IgD-negative memory B cell (primary cell): ENCODE results near the gene KLHL2. TPM values are rescaled to one million over a fixed set of nuclear protein-coding genes. Genes with fewer than 3 reads are reported as not detected.
"Not testable (repeated sequence)": the region's sequence is repeated elsewhere in the genome, so short reads cannot be mapped to it uniquely, and the experiment has no call there.

ENCODE experiments used
- H3K27ac Mint-ChIP-seq, 3 donors: one replicate each; pipeline ENCODE4 v1.8.0; 2020 to 2022; ENCODE audit warnings: mild to moderate bottlenecking in 3 of 3, mixed read lengths in 3 of 3, moderate library complexity in 1 of 3
- H3K27me3 Mint-ChIP-seq: one replicate; pipeline ENCODE4 v1.8.0; 2021; ENCODE audit warnings: mixed read lengths
- H3K36me3 Mint-ChIP-seq: one replicate; pipeline ENCODE4 v1.8.0; 2020; ENCODE audit warnings: mild to moderate bottlenecking, mixed read lengths
- H3K4me1 Mint-ChIP-seq, 3 donors: one replicate each; pipeline ENCODE4 v1.8.0; 2020 to 2022; ENCODE audit warnings: mixed read lengths in 3 of 3, mild to moderate bottlenecking in 1 of 3
- H3K4me3 Mint-ChIP-seq, 4 donors: one replicate each; pipeline ENCODE4 v1.8.0; 2020 to 2022; ENCODE audit warnings: mild to moderate bottlenecking in 4 of 4, mixed read lengths in 4 of 4, moderate library complexity in 3 of 4
- H3K9me3 Mint-ChIP-seq, 3 donors: one replicate each; pipeline ENCODE4 v1.8.0; 2020 to 2021; ENCODE audit warnings: mixed read lengths in 3 of 3, mild to moderate bottlenecking in 1 of 3
- polyA plus RNA-seq: library from polyadenylated mRNA; unstranded; fragments of 300-500 nt; fragmentation: Illumina TruSeq; gene quantifications from one replicate; pipeline ENCODE4 v1.2.3, GENCODE V29; 2021

KLHL2 gene
- polyA plus RNA-seq, 1 donor from 2014 or later: 4.0 TPM

- H3K4me1 Mint-ChIP-seq: peaks cover 29 to 34% (median 30%) of the 10 kb centered on the region in 3 donors
Observed at GRCh38 chr4:165284697-165285096, 77.3 kb downstream of the KLHL2 start.

GRCh38 chr4:165286619-165287340 is 79.4 kb downstream of the KLHL2 start:
- not testable (repeated sequence) for H3K9me3 Mint-ChIP-seq, H3K36me3 Mint-ChIP-seq, H3K27me3 Mint-ChIP-seq
- Mint-ChIP-seq H3K4me1 (peaks cover 37 to 43% (median 37%) of the 10 kb centered on the region in 3 donors), H3K4me3 (peak overlapping the region; percentile 16 to 78 (median 48)), H3K27ac (peak overlapping the region; percentile 48 to 78 (median 78))

More at GRCh38 chr4:165284697-165285096, 77.3 kb downstream of the KLHL2 start:
- not testable (repeated sequence) for H3K27me3 Mint-ChIP-seq, H3K27ac Mint-ChIP-seq, H3K36me3 Mint-ChIP-seq, H3K9me3 Mint-ChIP-seq, H3K4me3 Mint-ChIP-seq

- H3K36me3 Mint-ChIP-seq: peaks cover 4% of the 10 kb centered on the region
- peak overlapping the region in 2 of 3 donors; percentile 62 to 85 for H3K27ac Mint-ChIP-seq
- H3K4me1 Mint-ChIP-seq: peaks cover 37 to 43% (median 39%) of the 10 kb centered on the region in 3 donors
- H3K27me3 Mint-ChIP-seq: no peaks in the 10 kb centered on the region
- H3K4me3 Mint-ChIP-seq: peak overlapping the region in 1 of 4 donors; percentile 5
- H3K9me3 Mint-ChIP-seq: no peaks in the 10 kb centered on the region
Observed at GRCh38 chr4:165288226-165288625, 80.9 kb downstream of the KLHL2 start.

GRCh38 chr4:165288639-165289422 is 81.5 kb downstream of the KLHL2 start:
- peaks cover 37 to 44% (median 39%) of the 10 kb centered on the region in 3 donors for H3K4me1 Mint-ChIP-seq
- H3K27me3 Mint-ChIP-seq: no peaks in the 10 kb centered on the region
- H3K27ac Mint-ChIP-seq: peak overlapping the region in 1 of 3 donors; percentile 62
- H3K4me3 Mint-ChIP-seq: peak overlapping the region in 1 of 4 donors; percentile 17
- peaks cover 4% of the 10 kb centered on the region for H3K36me3 Mint-ChIP-seq
- H3K9me3 Mint-ChIP-seq: no peaks in the 10 kb centered on the region

- peaks cover 40 to 49% (median 41%) of the 10 kb centered on the region in 3 donors for H3K4me1 Mint-ChIP-seq
- no peak overlapping the region for H3K27ac Mint-ChIP-seq
- no peak overlapping the region for H3K4me3 Mint-ChIP-seq
- H3K27me3 Mint-ChIP-seq: no peaks in the 10 kb centered on the region
- H3K9me3 Mint-ChIP-seq: no peaks in the 10 kb centered on the region
- peaks cover 1% of the 10 kb centered on the region for H3K36me3 Mint-ChIP-seq
Observed at GRCh38 chr4:165289423-165289785, 82.0 kb downstream of the KLHL2 start.

GRCh38 chr4:165293061-165293460 is 85.7 kb downstream of the KLHL2 start:
- H3K4me1 Mint-ChIP-seq: peaks cover 35 to 40% (median 38%) of the 10 kb centered on the region in 3 donors
- no peak overlapping the region for H3K4me3 Mint-ChIP-seq
- no peaks in the 10 kb centered on the region for H3K9me3 Mint-ChIP-seq
- no peak overlapping the region for H3K27ac Mint-ChIP-seq
- H3K36me3 Mint-ChIP-seq: peaks cover 5% of the 10 kb centered on the region
- no peaks in the 10 kb centered on the region for H3K27me3 Mint-ChIP-seq

- Mint-ChIP-seq H3K9me3 (no peaks in the 10 kb centered on the region), H3K27me3 (no peaks in the 10 kb centered on the region), H3K4me3 (peak overlapping the region in 3 of 4 donors; percentile 59 to 97 (median 96)), H3K4me1 (peaks cover 28 to 34% (median 32%) of the 10 kb centered on the region in 3 donors), H3K36me3 (peaks cover 7% of the 10 kb centered on the region), H3K27ac (peak overlapping the region; percentile 7 to 91 (median 87))
Observed at GRCh38 chr4:165293927-165294649, 86.7 kb downstream of the KLHL2 start.

GRCh38 chr4:165294907-165295306 is 87.5 kb downstream of the KLHL2 start:
- H3K4me1 Mint-ChIP-seq: peaks cover 31% of the 10 kb centered on the region in 3 donors
- H3K27me3 Mint-ChIP-seq: no peaks in the 10 kb centered on the region
- H3K36me3 Mint-ChIP-seq: peaks cover 12% of the 10 kb centered on the region

GRCh38 chr4:165297626-165298025 is 90.3 kb downstream of the KLHL2 start:
- no peak overlapping the region for H3K27ac Mint-ChIP-seq

More at GRCh38 chr4:165294907-165295306, 87.5 kb downstream of the KLHL2 start:
- H3K4me3 Mint-ChIP-seq: peak overlapping the region; percentile 59 to 97 (median 88)
- no peaks in the 10 kb centered on the region for H3K9me3 Mint-ChIP-seq
- H3K27ac Mint-ChIP-seq: peak overlapping the region; percentile 7 to 91 (median 87)

GRCh38 chr4:165299399-165300060 is 92.2 kb downstream of the KLHL2 start:
- Mint-ChIP-seq H3K27me3 (no peaks in the 10 kb centered on the region), H3K4me3 (no peak overlapping the region), H3K9me3 (no peaks in the 10 kb centered on the region), H3K27ac (no peak overlapping the region), H3K4me1 (peaks cover 23 to 29% (median 27%) of the 10 kb centered on the region in 3 donors), H3K36me3 (peaks cover 19% of the 10 kb centered on the region)

More at GRCh38 chr4:165297626-165298025, 90.3 kb downstream of the KLHL2 start:
- H3K4me3 Mint-ChIP-seq: no peak overlapping the region
- no peaks in the 10 kb centered on the region for H3K27me3 Mint-ChIP-seq
- peaks cover 29 to 35% (median 29%) of the 10 kb centered on the region in 3 donors for H3K4me1 Mint-ChIP-seq
- H3K36me3 Mint-ChIP-seq: peaks cover 14% of the 10 kb centered on the region
- H3K9me3 Mint-ChIP-seq: no peaks in the 10 kb centered on the region

GRCh38 chr4:165301833-165302232 is 94.5 kb downstream of the KLHL2 start:
- Mint-ChIP-seq H3K27me3 (no peaks in the 10 kb centered on the region), H3K36me3 (peaks cover 15% of the 10 kb centered on the region), H3K4me3 (peak overlapping the region in 2 of 4 donors; percentile 15 to 47), H3K4me1 (peaks cover 8 to 16% (median 13%) of the 10 kb centered on the region in 3 donors), H3K27ac (peak overlapping the region in 2 of 3 donors; percentile 32 to 74), H3K9me3 (no peaks in the 10 kb centered on the region)

- H3K4me3 Mint-ChIP-seq: no peak overlapping the region
- H3K27ac Mint-ChIP-seq: no peak overlapping the region
- H3K9me3 Mint-ChIP-seq: no peaks in the 10 kb centered on the region
- H3K27me3 Mint-ChIP-seq: no peaks in the 10 kb centered on the region
- peaks cover 15% of the 10 kb centered on the region for H3K36me3 Mint-ChIP-seq
- peaks cover 8 to 16% (median 13%) of the 10 kb centered on the region in 3 donors for H3K4me1 Mint-ChIP-seq
Observed at GRCh38 chr4:165302658-165303057, 95.3 kb downstream of the KLHL2 start.

- Mint-ChIP-seq H3K9me3 (no peaks in the 10 kb centered on the region), H3K27ac (peak overlapping the region in 1 of 3 donors; percentile 44), H3K27me3 (no peaks in the 10 kb centered on the region), H3K4me1 (peaks cover 0 to 6% (median 0%) of the 10 kb centered on the region in 3 donors), H3K36me3 (peaks cover 10% of the 10 kb centered on the region), H3K4me3 (no peak overlapping the region)
Observed at GRCh38 chr4:165308166-165308565, 100.8 kb downstream of the KLHL2 start.

GRCh38 chr4:165308606-165309005 is 101.2 kb downstream of the KLHL2 start:
- Mint-ChIP-seq H3K36me3 (peaks cover 10% of the 10 kb centered on the region), H3K4me1 (peaks cover 0 to 6% (median 0%) of the 10 kb centered on the region in 3 donors), H3K4me3 (no peak overlapping the region), H3K27me3 (no peaks in the 10 kb centered on the region), H3K9me3 (no peaks in the 10 kb centered on the region), H3K27ac (no peak overlapping the region)
